NCI-H526 treated with DMSO at 0.1 percent for 48 hours (cell line): ENCODE measurements around the gene RIPOR2.

Experiments
- DNase-seq: peaks from one replicate; lab custom pipeline; 2025; lab: John Stamatoyannopoulos, UW

Gene RIPOR2

DNA sequence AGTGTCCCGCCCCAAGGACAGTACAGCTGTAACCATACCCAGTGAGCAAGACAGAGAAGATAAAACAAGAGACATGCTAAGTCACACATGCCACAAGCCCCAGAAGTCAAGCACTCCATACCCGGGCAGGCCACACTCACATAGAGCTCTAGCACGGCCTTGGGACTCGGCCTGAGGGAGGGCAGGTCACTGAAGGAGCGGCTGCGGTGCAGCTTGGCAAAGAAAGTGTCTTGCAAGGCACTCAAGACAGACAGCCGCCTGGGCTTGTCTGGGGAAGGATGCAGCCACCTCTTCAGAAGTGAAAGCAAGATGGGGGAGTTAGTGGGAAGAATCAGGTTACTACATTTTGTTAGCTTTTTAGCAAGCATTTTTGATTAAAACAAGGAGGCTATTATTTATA is 88.4 kb downstream of the RIPOR2 start:
- no peak for DNase-seq

DNA sequence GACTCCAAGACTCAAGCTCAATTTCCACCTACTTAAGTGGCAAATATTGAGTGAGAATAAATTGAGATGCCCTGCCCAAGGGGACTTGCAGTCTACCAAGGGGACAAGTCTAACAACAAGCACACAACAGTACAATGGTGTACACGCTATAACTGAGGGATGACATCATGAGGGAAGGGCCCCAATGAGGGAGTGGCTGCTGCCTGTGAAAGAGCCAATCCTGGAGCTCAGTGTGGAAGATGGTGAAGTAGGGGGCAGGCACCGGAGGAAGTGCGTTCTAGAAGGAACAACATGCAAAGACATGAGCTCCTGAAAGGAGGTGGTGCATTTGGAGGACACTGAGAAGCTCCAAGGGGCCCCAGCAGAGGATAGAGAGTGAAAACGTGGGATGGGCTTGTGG is 90.2 kb downstream of the RIPOR2 start:
- DNase-seq: no peak

DNA sequence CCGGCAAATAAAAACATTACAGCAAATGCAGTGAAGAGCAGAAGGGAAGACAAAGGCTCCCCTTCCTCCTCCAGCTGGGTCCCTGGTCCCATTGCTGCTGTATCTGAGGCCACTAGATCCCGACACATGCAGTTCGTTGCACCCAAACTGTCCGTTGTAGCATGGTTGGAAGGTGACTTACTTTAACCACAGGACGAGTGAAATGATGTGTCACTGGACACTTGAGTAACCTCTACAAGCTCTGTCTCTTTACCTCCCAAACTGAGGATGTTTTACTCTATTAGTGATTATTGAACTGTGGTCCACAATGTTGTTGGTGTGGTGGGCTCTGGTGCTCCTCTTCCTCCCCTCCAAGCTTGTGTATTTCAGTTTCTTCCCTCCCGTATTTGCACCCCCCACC is 90.9 kb downstream of the RIPOR2 start:
- DNase-seq: no peak

- DNase-seq: no peak
Measured at GRCh38 chr6:24844061-24844460, 91.7 kb downstream of the RIPOR2 start.

DNA sequence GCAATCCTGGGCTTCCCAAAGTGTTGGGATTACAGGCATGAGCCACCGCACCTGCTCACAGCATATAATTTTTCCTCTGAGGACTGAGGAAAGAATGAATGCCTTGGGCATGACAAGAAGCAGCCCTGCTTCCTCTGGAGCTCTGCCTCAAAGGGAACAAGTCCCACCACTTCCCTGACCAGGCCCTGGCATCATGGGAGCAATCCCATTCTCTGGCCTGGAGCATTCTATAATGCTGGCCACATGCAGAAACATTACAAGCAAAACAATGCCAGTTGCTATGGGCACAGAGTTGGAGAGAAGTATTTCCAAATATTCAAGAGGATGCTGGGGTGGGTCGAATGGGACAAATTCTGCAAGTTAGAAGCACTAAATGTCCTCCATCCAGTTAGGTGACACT is 95.6 kb downstream of the RIPOR2 start:
- no peak for DNase-seq

DNA sequence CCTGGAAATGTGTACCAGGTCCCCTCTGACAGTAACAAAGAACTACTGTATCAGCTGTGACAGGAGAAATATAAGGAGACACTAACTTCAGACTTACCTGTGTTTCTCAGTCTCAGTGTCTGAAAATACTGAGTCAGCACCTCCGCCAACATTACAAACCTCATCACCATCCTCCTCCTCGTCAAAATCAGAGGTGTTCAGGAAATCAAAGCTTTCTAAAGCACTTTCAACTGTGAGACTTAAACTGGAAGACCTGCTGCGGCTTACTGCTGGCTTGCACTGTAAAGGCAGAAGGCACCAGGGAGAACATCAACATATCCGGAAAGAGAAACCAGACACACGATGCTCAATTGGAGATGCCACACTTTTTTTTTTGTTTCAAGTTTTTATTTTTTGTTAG is 96.8 kb downstream of the RIPOR2 start:
- no peak for DNase-seq

GRCh38 chr6:24838081-24838480 is 97.7 kb downstream of the RIPOR2 start:
- no peak for DNase-seq

DNA sequence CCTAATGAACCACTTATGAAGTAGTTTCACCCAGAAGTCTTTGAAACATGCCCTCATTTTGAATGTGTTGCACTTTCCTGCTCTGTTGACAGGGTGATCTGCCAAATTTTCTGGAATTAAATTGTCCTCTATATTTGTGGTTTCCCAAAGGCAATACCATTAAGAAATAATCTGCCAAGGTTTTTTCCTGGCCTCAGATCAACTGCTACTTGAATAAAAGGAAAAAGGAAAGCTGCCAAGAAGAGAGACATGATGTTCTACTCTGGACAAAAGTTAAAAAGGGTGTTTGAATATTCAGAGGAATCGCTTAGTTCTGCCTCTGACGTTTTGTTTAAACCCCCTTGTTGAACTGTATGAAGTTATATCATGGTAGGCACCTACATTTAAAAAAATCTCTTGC is 99.7 kb downstream of the RIPOR2 start:
- no peak for DNase-seq

DNA sequence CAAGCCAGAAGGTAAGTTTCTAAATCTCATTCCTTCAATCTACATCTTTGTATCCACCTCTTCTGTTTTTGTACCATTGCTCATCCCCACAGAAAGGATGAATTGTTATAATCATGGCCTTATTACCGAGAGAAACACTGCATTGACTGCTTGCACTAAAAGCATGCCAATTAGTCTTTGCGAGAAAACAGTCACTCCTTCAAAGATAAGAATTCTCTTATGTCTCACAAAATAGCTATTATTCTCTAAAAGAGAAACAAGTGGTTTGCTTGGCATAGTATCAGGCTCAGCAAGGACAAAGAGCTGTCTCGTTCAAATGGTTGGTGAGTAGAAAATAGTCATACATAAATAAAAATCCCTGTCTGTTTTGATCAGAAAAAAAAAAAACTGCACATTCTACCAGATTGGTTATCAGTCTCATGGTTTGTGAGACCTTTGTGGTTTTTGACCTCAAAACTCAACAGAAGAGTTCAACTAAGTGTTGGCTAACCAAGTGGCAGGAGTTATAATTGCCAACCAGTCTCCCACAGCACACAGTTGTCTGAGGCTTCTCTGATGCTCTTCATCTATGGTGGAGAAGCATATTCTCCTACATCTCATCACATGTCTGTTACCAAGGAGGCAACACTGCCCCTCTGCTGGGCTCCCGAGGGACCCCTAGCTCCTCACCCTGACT is 101.9 kb downstream of the RIPOR2 start:
- no peak for DNase-seq

GRCh38 chr6:24832794-24833193 is 103.0 kb downstream of the RIPOR2 start:
- DNase-seq: no peak

DNA sequence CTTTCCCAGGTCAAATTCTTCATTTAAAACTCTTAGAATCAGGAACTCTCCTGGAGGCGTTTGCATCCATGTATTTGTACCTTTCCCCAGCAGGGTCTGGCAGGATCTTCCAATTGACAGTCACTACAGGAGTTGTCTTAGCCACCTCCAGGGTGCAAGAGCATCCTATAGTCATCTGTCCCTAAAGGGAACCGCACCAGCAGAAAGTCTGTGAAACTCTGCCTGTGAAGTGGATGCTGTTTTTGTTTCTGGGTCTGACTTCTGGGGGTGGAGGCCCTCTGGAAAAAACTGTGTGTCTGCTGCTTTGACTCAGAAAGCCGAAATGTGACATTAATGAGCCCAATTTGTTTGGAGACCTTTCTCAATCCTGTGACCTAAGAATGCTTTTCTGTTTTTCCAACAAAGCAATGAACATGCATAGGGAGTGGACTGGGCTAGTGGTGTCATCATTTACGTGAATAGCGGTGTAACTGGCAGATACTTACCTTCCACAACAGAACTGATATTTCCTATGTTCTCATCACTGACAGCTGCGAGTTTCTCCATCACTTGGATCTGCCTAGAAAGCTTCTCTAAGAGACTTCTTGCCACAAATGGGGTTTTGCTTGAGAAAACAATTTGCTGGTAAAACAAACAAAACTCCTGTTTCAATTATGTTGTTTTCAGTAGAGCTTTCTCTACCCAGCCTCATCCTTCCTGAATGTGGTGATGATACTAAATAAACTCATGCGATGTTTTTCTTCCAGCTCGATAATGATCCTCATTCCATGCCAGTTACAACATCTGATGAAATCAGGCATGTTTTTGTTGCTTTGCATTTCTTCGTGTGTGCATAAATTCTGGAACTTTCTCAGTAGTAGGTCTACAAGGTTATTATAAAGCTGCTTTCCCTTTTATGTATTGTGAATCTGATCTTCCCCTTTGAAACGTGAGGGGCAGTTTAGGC is 103.7 kb downstream of the RIPOR2 start:
- DNase-seq: no peak

DNA sequence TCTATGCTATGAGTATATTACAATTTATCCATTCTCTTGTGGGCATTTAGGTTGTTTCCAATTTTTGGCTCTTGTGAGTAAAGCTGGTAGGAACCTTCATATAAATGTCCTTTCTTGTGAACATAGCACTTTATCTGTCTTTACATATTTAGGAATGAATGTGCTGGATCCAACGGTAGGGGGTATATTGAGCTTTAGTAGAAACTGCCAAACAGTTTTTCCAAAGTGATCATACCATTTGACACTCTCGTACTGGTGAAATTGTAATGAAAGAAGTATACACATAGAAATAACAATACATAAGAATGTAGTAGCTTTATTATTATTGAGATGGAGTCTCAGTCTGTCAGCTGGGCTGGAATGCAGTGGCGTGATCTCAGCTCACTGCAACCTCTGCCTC is 106.1 kb downstream of the RIPOR2 start:
- no peak for DNase-seq

GRCh38 chr6:24827970-24828369 is 107.8 kb downstream of the RIPOR2 start:
- no peak for DNase-seq

- no peak for DNase-seq
Measured at GRCh38 chr6:24827162-24827561, 108.6 kb downstream of the RIPOR2 start.

DNA sequence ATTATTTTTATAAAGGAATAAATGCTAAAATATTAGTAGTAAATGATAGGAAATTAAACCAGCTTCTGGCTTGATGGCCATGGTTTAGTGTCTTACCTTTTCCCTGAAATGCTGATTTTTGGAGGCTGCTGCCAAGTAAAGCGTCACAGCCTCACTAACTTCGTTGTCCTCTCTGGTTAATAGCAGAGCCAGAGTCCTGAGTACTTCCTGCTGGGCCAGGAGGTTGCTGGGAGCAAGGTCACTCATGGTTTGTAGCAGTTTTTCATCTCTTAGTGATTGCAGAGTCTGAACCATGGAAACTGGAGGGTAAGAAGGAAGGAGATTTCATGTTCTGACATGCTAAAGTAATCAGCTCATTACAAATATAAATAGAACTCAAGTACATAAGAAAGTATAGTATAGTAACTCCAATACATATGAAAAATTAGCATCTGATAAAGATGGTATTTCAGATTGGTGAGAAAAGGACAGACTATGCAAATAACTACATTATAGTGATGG is 110.6 kb downstream of the RIPOR2 start:
- no peak for DNase-seq

- no peak for DNase-seq
Measured at GRCh38 chr6:24824142-24824938, 111.4 kb downstream of the RIPOR2 start.

- no peak for DNase-seq
Measured at GRCh38 chr6:24823185-24823584, 112.6 kb downstream of the RIPOR2 start.

- DNase-seq: no peak
Measured at GRCh38 chr6:24822696-24823095, 113.1 kb downstream of the RIPOR2 start.

- DNase-seq: no peak
Measured at GRCh38 chr6:24821860-24822444, 113.8 kb downstream of the RIPOR2 start.

GRCh38 chr6:24818346-24818745 is 117.4 kb downstream of the RIPOR2 start:
- DNase-seq: no peak

DNA sequence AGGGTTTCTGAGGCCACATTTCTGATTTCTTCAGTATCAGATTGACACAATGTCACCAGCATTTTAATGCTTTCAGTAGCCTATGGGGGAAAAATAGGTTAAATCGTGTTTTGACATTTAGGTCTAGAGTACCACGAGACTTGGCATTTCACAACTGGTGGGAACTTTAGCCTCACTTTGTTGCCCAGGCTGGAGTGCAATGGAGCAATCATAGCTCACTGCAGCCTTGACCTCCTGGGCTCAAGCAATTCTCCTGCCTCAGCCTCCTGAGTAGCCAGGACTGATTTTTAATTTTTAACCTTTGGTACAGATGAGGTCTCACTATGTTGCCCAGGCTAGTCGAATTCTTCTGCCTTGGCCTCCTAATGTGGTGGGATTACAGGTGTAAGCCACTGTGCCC is 126.0 kb downstream of the RIPOR2 start:
- DNase-seq: no peak

DNA sequence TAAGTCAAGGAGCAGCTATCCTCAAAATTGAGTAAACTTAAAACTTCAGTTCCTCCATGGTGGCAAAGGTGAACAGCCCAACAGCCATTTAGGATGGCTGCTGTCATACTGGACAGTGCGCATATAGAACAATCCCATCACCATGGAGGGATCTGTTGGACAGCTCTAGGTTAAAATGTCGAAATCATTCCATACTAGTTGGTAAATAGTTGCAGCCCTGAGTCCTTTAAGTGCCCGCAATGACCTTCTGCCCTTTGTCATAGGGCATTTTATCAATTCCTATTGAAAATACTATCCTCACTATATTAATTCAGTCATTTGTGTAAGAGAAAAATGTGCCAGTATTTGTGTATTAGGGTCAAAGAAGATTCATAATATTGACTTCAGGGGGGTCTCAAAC is 128.2 kb downstream of the RIPOR2 start:
- no peak for DNase-seq
